IMR-90 (cell line): ENCODE results near the gene HIVEP1. TPM values are rescaled to one million over a fixed set of nuclear protein-coding genes. Genes with fewer than 3 reads are reported as not detected.

Experiments
- ATAC-seq: fragments of 200-7000 bp; cut with Tn5 transposase; 2 replicates; pipeline ENCODE4 v1.9.1; 2020; ENCODE audit warnings: low read depth, mild to moderate bottlenecking, moderate library complexity
- BruUV-seq: library from RNA; stranded (reverse); fragments of 400-500 nt; replicated peaks from 2 replicates; lab custom pipeline; 2021; lab: Mats Ljungman, UMichigan
- CTCF ChIA-PET: fragments of 300-600 bp; formaldehyde crosslinking; extraction: SDS; loops from one replicate; lab custom pipeline; 2021; ENCODE audit warnings: antibody characterized with exemption; lab: Yijun Ruan, JAX
- POLR2A ChIA-PET: fragments of 300-600 bp; sonication (Branson Sonifier 250); formaldehyde crosslinking; loops from one replicate; lab custom pipeline; 2022; ENCODE audit warnings: antibody characterized with exemption; ENCODE audit not compliant: unreplicated experiment; lab: Charles Lee
- DNase-seq: peaks from one replicate; pipeline ENCODE4 v3.0.0; 2013
- H2AFZ ChIP-seq: replicated peaks from 2 replicates; pipeline ENCODE3; 2013; ENCODE audit warnings: low read length, mild to moderate bottlenecking; ENCODE audit not compliant: poor library complexity
- H2AK5ac ChIP-seq: 2 replicates; pipeline ENCODE4 v1.6.1; 2013; ENCODE audit warnings: low read depth, low read length, inconsistent platforms
- H2AK9ac ChIP-seq: replicated peaks from 2 replicates; pipeline ENCODE3; 2013; ENCODE audit warnings: mild to moderate bottlenecking, low read depth, low read length, moderate library complexity; ENCODE audit not compliant: poor library complexity
- H2BK120ac ChIP-seq: 2 replicates; pipeline ENCODE4 v1.6.1; 2013; ENCODE audit warnings: low read depth, low read length, inconsistent platforms
- H2BK15ac ChIP-seq: 3 replicates; pipeline ENCODE4 v1.6.1; 2013; ENCODE audit warnings: low read depth, low read length, inconsistent platforms
- H2BK20ac ChIP-seq: 2 replicates; pipeline ENCODE4 v1.6.1; 2013; ENCODE audit warnings: low read depth, mild to moderate bottlenecking, inconsistent platforms, low read length, moderate library complexity
- H2BK5ac ChIP-seq: 2 replicates; pipeline ENCODE4 v1.6.1; 2013; ENCODE audit warnings: mild to moderate bottlenecking, low read depth, low read length, inconsistent platforms; ENCODE audit not compliant: poor library complexity, severe bottlenecking
- H3K14ac ChIP-seq: replicated peaks from 2 replicates; pipeline ENCODE4 v1.6.1; 2013; ENCODE audit warnings: low read depth, low read length, inconsistent platforms
- H3K18ac ChIP-seq: 2 replicates; pipeline ENCODE4 v1.6.1; 2013; ENCODE audit warnings: low read depth, low read length, control low read depth
- H3K23ac ChIP-seq: 2 replicates; pipeline ENCODE4 v1.6.1; 2013; ENCODE audit warnings: low read depth, low read length, inconsistent platforms
- H3K27ac ChIP-seq: 2 replicates; pipeline ENCODE4 v1.5.1; 2013; ENCODE audit warnings: mild to moderate bottlenecking, control low read depth, low read length; ENCODE audit not compliant: insufficient read depth
- H3K27me3 ChIP-seq: 2 replicates; pipeline ENCODE4 v1.6.1; 2013; ENCODE audit warnings: low read length; ENCODE audit not compliant: control insufficient read depth, insufficient read depth
- H3K36me3 ChIP-seq: 2 replicates; pipeline ENCODE4 v1.6.1; 2013; ENCODE audit warnings: low read length, mixed read lengths; ENCODE audit not compliant: control insufficient read depth, insufficient read depth
- H3K4ac ChIP-seq: 2 replicates; pipeline ENCODE4 v1.6.1; 2013; ENCODE audit warnings: low read depth, low read length, inconsistent platforms
- H3K4me1 ChIP-seq: 2 replicates; pipeline ENCODE4 v1.6.1; 2013; ENCODE audit warnings: low read length, mixed read lengths; ENCODE audit not compliant: control insufficient read depth, insufficient read depth
- H3K4me2 ChIP-seq: 2 replicates; pipeline ENCODE4 v1.6.1; 2013; ENCODE audit warnings: low read depth, mild to moderate bottlenecking, control low read depth, low read length, moderate library complexity
- H3K4me3 ChIP-seq: 2 replicates; pipeline ENCODE4 v1.5.1; 2013; ENCODE audit warnings: low read depth, mild to moderate bottlenecking, control low read depth, low read length, moderate library complexity; ENCODE audit not compliant: insufficient read depth
- H3K56ac ChIP-seq: 2 replicates; pipeline ENCODE4 v1.6.1; 2013; ENCODE audit warnings: low read length, inconsistent platforms; ENCODE audit not compliant: insufficient read depth; ENCODE audit errors: extremely low read depth
- H3K79me1 ChIP-seq, 2 experiments: 2 replicates each; pipeline ENCODE4 v1.6.1; 2013; ENCODE audit warnings: low read length in 2 of 2, inconsistent platforms in 1 of 2, low read depth in 1 of 2
- H3K9ac ChIP-seq: 2 replicates; pipeline ENCODE4 v1.6.1; 2013; ENCODE audit warnings: low read depth, low read length, control low read depth
- H3K9me1 ChIP-seq: 2 replicates; pipeline ENCODE4 v1.6.1; 2013; ENCODE audit warnings: low read length, inconsistent platforms; ENCODE audit not compliant: insufficient read depth
- H3K9me3 ChIP-seq: 2 replicates; pipeline ENCODE4 v1.6.1; 2013; ENCODE audit warnings: low read length; ENCODE audit not compliant: control insufficient read depth, insufficient read depth
- H4K20me1 ChIP-seq: 2 replicates; pipeline ENCODE4 v1.6.1; 2013; ENCODE audit warnings: low read length, inconsistent platforms; ENCODE audit not compliant: insufficient read depth
- H4K5ac ChIP-seq: 2 replicates; pipeline ENCODE4 v1.6.1; 2013; ENCODE audit warnings: mild to moderate bottlenecking, low read depth, low read length, control low read depth
- H4K8ac ChIP-seq, 2 experiments: 2 replicates each; pipeline ENCODE4 v1.6.1; 2013; ENCODE audit warnings: low read depth in 2 of 2, low read length in 2 of 2, control low read depth in 1 of 2, inconsistent platforms in 1 of 2
- H4K91ac ChIP-seq: 2 replicates; pipeline ENCODE4 v1.6.1; 2013; ENCODE audit warnings: low read depth, low read length, inconsistent platforms; ENCODE audit not compliant: insufficient read depth
- NFE2L2 ChIP-seq: fragments of 150-350 bp; IDR thresholded peaks from 2 replicates; pipeline ENCODE4 v1.6.1; 2016; ENCODE audit warnings: low read depth, mild to moderate bottlenecking, low read length
- RFX5 ChIP-seq: IDR thresholded peaks from 2 replicates; pipeline ENCODE4 v1.8.0; 2012; ENCODE audit warnings: low read depth, mild to moderate bottlenecking, low read length, moderate library complexity
- WGBS, 2 experiments: methylation state at CpG; one replicate each; pipeline versions ENCODE4 v1.1.5 to v1.1.7; 2013; ENCODE audit warnings: missing lambda C conversion rate in 2 of 2; ENCODE audit not compliant: insufficient read length in 1 of 2; ENCODE audit errors: extremely low coverage in 2 of 2; 5-methylcytosine and 5-hydroxymethylcytosine counted together
- dilution Hi-C: fragments of 300-500 bp; cut with HindIII; formaldehyde crosslinking; loops from one replicate; pipeline ENCODE4 v1.14.3; 2018; ENCODE audit warnings: low sequenced_read_pairs; ENCODE audit not compliant: unreplicated experiment
- in situ Hi-C: fragments of 300-500 bp; cut with MboI; formaldehyde crosslinking; loops from 3 replicates; pipeline ENCODE4 v1.14.3; 2019; ENCODE audit warnings: low sequenced_read_pairs, inconsistent platforms, mixed read lengths
- intact Hi-C: fragments of 100-400 bp; cut with micrococcal nuclease; formaldehyde crosslinking; loops from 2 replicates; pipeline ENCODE4 v1.10.0; 2022
- polyA plus RNA-seq, 3 experiments: library from polyadenylated mRNA; depleted of rRNA; stranded (reverse); fragments of >200 nt; gene quantifications; 2 replicates each; pipeline ENCODE4 v1.2.3, GENCODE V29; 2012; ENCODE audit warnings: low replicate concordance in 1 of 3
- total RNA-seq: library from RNA; depleted of rRNA; stranded (reverse); fragments of >200 nt; gene quantifications from 2 replicates; pipeline ENCODE4 v1.2.3, GENCODE V29; 2012

Gene HIVEP1
- total and polyA plus RNA-seq, 2 of the 4 experiments (the other 2 are of a cell fraction), result 13.0 to 17.2 TPM

DNA sequence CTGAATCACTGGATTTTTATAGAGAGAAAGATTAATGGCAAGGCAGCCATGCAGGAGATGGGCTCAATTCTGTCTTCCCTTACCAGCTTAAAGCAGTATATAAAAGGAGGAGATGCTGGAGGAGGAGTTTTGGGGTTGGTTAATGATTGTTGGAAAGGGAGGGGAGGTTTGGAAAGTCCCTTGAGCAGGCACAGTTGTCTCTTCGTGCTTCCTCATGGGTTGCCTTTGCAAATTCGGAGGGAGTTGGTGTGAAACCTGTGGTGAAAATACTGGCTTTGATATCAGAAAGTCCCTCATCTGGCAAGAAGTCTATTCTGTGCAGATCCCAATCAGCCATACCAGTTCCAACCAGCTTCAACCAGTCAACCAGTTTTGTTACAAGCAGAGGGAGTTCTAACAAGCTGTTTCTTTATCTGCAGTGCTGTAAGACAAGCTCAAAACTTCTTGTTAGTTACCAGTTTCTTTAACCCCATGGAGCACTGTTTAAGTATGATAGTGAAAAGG lies 107.0 kb downstream of the HIVEP1 start:
- H3K9ac ChIP-seq, result no peak overlapping the region
- H2AK5ac ChIP-seq, result no peak overlapping the region
- peaks cover 24% of the 10 kb centered on the region for H3K36me3 ChIP-seq
- H3K56ac ChIP-seq, result no peak overlapping the region
- BruUV-seq, result no TSS peak
- H3K9me1 ChIP-seq, result peaks cover 8% of the 10 kb centered on the region; the same call in 1 of the 2 replicates
- H4K20me1 ChIP-seq, result no peaks in the 10 kb centered on the region
- no peak overlapping the region for H2BK20ac ChIP-seq
- TF ChIP-seq NFE2L2 (no peak), RFX5 (no peak)
- no peak overlapping the region for H4K91ac ChIP-seq
- no CpG with 5 or more reads among the region's 2 CpGs for WGBS, 2 experiments
- H4K8ac ChIP-seq, result no peak overlapping the region
- no peak overlapping the region for H2BK15ac ChIP-seq
- dilution Hi-C loops, result no loop called here
- in situ Hi-C loops, result no loop called here
- no peak overlapping the region for H3K18ac ChIP-seq
- peaks cover 11 to 36% of the 10 kb centered on the region in 2 experiments for H3K79me1 ChIP-seq
- no peak overlapping the region for H3K4me3 ChIP-seq
- POLR2A ChIA-PET, result no interaction called here
- H2AK9ac ChIP-seq, result no peak overlapping the region
- H3K4ac ChIP-seq, result no peak overlapping the region
- H3K9me3 ChIP-seq, result no peaks in the 10 kb centered on the region; the same call in 1 of the 2 replicates
- no peak overlapping the region for H4K5ac ChIP-seq
- CTCF ChIA-PET, result no interaction called here
- no peak overlapping the region for H2AFZ ChIP-seq
- no peak overlapping the region for H2BK120ac ChIP-seq
- intact Hi-C loops, result no loop called here
- no peak overlapping the region for H3K4me2 ChIP-seq
- no peaks in the 10 kb centered on the region; the same call in 1 of the 2 replicates for H3K4me1 ChIP-seq
- H3K23ac ChIP-seq, result no peak overlapping the region
- H3K27ac ChIP-seq, result no peak overlapping the region
- H3K14ac ChIP-seq, result no peak overlapping the region
- DNase-seq (no peak), ATAC-seq (no peak)
- no peaks in the 10 kb centered on the region for H3K27me3 ChIP-seq
- no peak overlapping the region for H2BK5ac ChIP-seq
